Glutamatergic neuron (in vitro differentiated cells): ENCODE measurements around the gene PLEKHM3. TPM values are rescaled to one million over a fixed set of nuclear protein-coding genes. Genes with fewer than 3 reads are reported as not detected.
A peak's percentile ranks its signal among the peaks of the same experiment; 100 is the strongest.

ENCODE experiments used
- DNase-seq: peaks from one replicate; pipeline ENCODE4 v3.0.0; 2022
- H3K27ac Mint-ChIP-seq: one replicate; pipeline ENCODE4 v1.8.0; 2020; ENCODE audit warnings: mild to moderate bottlenecking, mixed read lengths, inconsistent platforms; ENCODE audit not compliant: unreplicated experiment
- H3K27me3 Mint-ChIP-seq: one replicate; pipeline ENCODE4 v1.8.0; 2020; ENCODE audit warnings: mild to moderate bottlenecking, moderate library complexity, mixed read lengths, inconsistent platforms; ENCODE audit not compliant: unreplicated experiment
- H3K36me3 Mint-ChIP-seq: one replicate; pipeline ENCODE4 v1.8.0; 2020; ENCODE audit warnings: mild to moderate bottlenecking, mixed read lengths, inconsistent platforms; ENCODE audit not compliant: unreplicated experiment
- H3K4me1 Mint-ChIP-seq: one replicate; pipeline ENCODE4 v1.8.0; 2020; ENCODE audit warnings: mild to moderate bottlenecking, low read depth, mixed read lengths, inconsistent platforms; ENCODE audit not compliant: unreplicated experiment
- H3K4me3 Mint-ChIP-seq: one replicate; pipeline ENCODE4 v1.8.0; 2020; ENCODE audit warnings: mild to moderate bottlenecking, mixed read lengths, inconsistent platforms; ENCODE audit not compliant: unreplicated experiment
- H3K9me3 Mint-ChIP-seq: one replicate; pipeline ENCODE4 v1.8.0; 2020; ENCODE audit warnings: mild to moderate bottlenecking, moderate library complexity, mixed read lengths, inconsistent platforms; ENCODE audit not compliant: unreplicated experiment
- CTCF ChIP-seq: fragments of 200-600 bp; sonication (generic); IDR thresholded peaks from one replicate; pipeline ENCODE4 v1.5.0; 2021; ENCODE audit not compliant: partially characterized antibody, unreplicated experiment
- total RNA-seq: library from RNA; stranded (reverse); fragmentation: NEBNext Ultra II Directional; extraction: Animal tissue kit (Norgen Biotek cat#: 25700); gene quantifications from one replicate; pipeline ENCODE4 v1.2.1, GENCODE V29; 2021; ENCODE audit not compliant: unreplicated experiment

The PLEKHM3 gene
- total RNA-seq, 1 donor from 2014 or later = 19.5 TPM

- H3K36me3 Mint-ChIP-seq = no peaks in the 10 kb centered on the region
- no peak for TF ChIP-seq CTCF
- no peak overlapping the region for H3K27ac Mint-ChIP-seq
- no peak overlapping the region for H3K4me3 Mint-ChIP-seq
- H3K9me3 Mint-ChIP-seq = no peaks in the 10 kb centered on the region
- H3K27me3 Mint-ChIP-seq = no peaks in the 10 kb centered on the region
- DNase-seq = no peak
- no peaks in the 10 kb centered on the region for H3K4me1 Mint-ChIP-seq
Observed at GRCh38 chr2:208042450-208042849, 17.1 kb upstream of the PLEKHM3 start.

- H3K4me1 Mint-ChIP-seq = no peaks in the 10 kb centered on the region
- DNase-seq = no peak
- no peaks in the 10 kb centered on the region for H3K9me3 Mint-ChIP-seq
- no peak for TF ChIP-seq CTCF
- no peak overlapping the region for H3K4me3 Mint-ChIP-seq
- H3K27me3 Mint-ChIP-seq = no peaks in the 10 kb centered on the region
- H3K27ac Mint-ChIP-seq = no peak overlapping the region
- H3K36me3 Mint-ChIP-seq = no peaks in the 10 kb centered on the region
Observed at GRCh38 chr2:208042041-208042440, 16.7 kb upstream of the PLEKHM3 start.

GRCh38 chr2:208040199-208041171 is 15.2 kb upstream of the PLEKHM3 start:
- Mint-ChIP-seq H3K4me1 (no peaks in the 10 kb centered on the region), H3K36me3 (no peaks in the 10 kb centered on the region), H3K27me3 (no peaks in the 10 kb centered on the region), H3K4me3 (no peak overlapping the region), H3K9me3 (no peaks in the 10 kb centered on the region), H3K27ac (no peak overlapping the region)
- peak; percentile 75 for DNase-seq
- TF ChIP-seq CTCF = peak; percentile 75

- no peak for TF ChIP-seq CTCF
- no peaks in the 10 kb centered on the region for H3K36me3 Mint-ChIP-seq
- DNase-seq = no peak
Observed at GRCh38 chr2:208039376-208040110, 14.2 kb upstream of the PLEKHM3 start.

More at GRCh38 chr2:208039376-208040110, 14.2 kb upstream of the PLEKHM3 start:
- Mint-ChIP-seq H3K4me3 (no peak overlapping the region), H3K27ac (peak overlapping the region; percentile 24), H3K9me3 (no peaks in the 10 kb centered on the region), H3K4me1 (no peaks in the 10 kb centered on the region), H3K27me3 (no peaks in the 10 kb centered on the region)
